AG04449 (cell line): ENCODE data around the gene DUSP6.

ENCODE experiments used
- CTCF ChIA-PET: fragments of 350-600 bp; formaldehyde crosslinking; extraction: SDS; loops from one replicate; lab custom pipeline; 2021; ENCODE audit warnings: antibody characterized with exemption; lab: Yijun Ruan, JAX
- POLR2A ChIA-PET: fragments of 400-600, 350-600 bp; formaldehyde crosslinking; extraction: SDS; loops from one replicate; lab custom pipeline; 2020; ENCODE audit warnings: antibody characterized with exemption, inconsistent platforms; lab: Yijun Ruan, JAX
- DNase-seq: peaks from one replicate; pipeline ENCODE4 v3.0.0-alpha.2; 2010; ENCODE audit warnings: low read depth, low spot score
- H3K4me3 ChIP-seq: 2 replicates; pipeline ENCODE4 v1.5.1; 2011; ENCODE audit warnings: low read depth, mild to moderate bottlenecking, control low read depth, low read length
- CTCF ChIP-seq: IDR thresholded peaks from one replicate; pipeline ENCODE4 v1.5.1; 2011; ENCODE audit warnings: mild to moderate bottlenecking, moderate library complexity, low read length, control low read depth, inconsistent platforms; ENCODE audit not compliant: insufficient read depth; ENCODE audit errors: missing control alignments

Gene DUSP6

DNA sequence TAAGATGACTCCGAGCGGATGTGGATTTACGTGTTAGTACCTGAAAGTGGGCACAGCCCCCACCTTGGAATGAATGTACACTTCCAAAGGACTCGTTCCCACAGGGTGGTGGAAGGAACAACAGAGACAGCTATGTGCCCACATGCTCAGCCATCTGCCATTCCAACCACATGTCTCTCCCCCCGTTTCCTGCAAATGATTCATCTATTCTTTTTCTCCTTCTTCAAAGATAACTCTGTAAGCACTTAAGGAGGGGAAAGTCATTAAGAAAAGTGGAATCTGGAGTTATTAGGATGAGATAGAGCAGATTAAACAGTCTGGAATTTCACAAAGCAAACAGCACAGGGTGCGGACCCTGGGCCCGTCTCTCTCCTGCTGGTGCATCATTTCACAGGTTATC, 18.5 kb upstream of the DUSP6 start:
- ChIA-PET CTCF (interaction anchor here (1.6 kb wide), 1 partner anchor 91 kb away, joined by 4 read pairs; no protein-coding TSS in a partner anchor), POLR2A (interaction anchor here (0.7 to 1.1 kb wide), 3 partner anchors 17 to 81 kb away, joined by 3 to 4 read pairs (median 4); partner anchors contain the start of gene DUSP6)
- no peak for TF ChIP-seq CTCF

DNA sequence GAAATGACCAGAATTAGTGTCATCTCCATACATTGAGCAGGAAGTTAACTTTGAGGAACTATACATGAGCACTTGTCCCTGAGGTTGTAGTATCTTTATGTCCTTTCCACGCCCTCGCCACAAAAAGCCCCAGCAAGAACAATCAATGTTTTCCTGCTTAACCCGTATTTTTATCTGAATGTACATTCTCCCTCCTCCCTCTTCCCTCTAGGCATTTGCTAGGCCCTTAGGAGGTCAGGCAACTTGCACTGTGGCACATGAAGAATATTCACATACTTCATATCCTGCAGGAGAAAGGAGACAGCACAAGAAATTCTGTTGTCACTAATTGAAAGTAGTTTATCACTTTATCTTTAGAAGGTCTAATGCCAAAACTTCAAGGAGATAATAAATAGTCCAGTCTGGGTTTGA, 18.1 kb upstream of the DUSP6 start:
- CTCF ChIA-PET: interaction anchor here (1.6 kb wide), 1 partner anchor 92 kb away, joined by 4 read pairs; no protein-coding TSS in a partner anchor
- POLR2A ChIA-PET: interaction anchor here (0.7 to 1.0 kb wide), 2 partner anchors 18 to 81 kb away, joined by 3 to 4 read pairs; partner anchors contain the start of gene DUSP6
- TF ChIP-seq CTCF: no peak
- no peak for DNase-seq
- H3K4me3 ChIP-seq: no peak overlapping the region

More for the DNA sequence above, 18.5 kb upstream of the DUSP6 start:
- H3K4me3 ChIP-seq: no peak overlapping the region
- no peak for DNase-seq

GRCh38 chr12:89369166-89369565, 16.9 kb upstream of the DUSP6 start:
- no peak for DNase-seq
- ChIA-PET POLR2A (no interaction called here), CTCF (no interaction called here)
- no peak for TF ChIP-seq CTCF
- no peak overlapping the region for H3K4me3 ChIP-seq

DNA sequence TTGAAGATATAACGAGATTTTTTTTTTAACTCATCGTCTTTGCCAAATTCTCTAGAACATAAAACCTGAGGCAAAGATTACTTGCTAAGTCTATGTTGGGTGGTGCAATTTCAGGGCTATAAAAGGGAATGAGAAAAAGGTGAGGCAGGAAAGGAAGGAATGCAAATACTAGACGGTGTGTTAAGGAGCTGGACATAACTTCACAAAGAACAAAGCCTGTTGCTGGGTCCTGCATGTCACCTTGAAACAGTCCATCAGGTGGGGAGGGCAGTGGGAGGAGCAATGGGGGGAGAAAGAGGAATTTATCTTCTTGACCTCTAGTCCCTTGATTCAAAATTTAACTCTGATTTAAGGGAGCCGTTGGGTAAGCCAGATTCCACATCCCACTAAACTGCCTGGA, 16.1 kb upstream of the DUSP6 start:
- no peak overlapping the region for H3K4me3 ChIP-seq
- ChIA-PET CTCF (no interaction called here), POLR2A (no interaction called here)
- DNase-seq: no peak
- no peak for TF ChIP-seq CTCF

DNA sequence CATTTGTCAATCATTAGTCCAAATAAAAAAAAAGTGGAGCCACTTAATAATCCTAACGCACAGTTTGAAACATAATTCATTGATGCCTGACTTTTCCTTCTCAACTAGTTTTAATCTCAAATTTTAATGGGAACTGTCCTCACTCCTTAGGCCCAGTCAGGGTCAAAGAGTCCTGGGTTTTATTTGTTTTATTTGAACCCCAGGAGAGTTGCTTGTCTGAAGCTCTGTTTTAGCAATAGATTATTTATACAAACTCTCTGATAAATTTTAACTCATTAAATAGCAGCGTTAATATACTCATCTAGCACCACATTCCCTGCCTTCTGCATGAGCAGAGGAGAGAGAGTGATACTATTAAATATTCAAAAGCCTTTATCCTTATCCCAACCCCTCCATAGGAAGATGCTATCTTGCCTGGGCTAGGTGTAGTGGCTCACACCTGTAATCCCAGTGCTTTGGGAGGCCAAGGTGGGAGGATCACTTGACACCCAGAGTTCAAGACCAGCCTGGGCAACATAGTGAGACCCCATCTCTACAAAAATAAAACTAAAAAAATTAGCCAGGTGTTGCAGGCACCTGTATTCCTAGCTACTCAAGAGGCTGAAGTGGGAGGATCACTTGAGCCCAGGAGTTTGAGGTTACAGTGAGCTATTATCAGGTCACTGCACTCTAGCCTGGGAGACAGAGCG, 14.5 kb upstream of the DUSP6 start:
- H3K4me3 ChIP-seq: no peak overlapping the region
- TF ChIP-seq CTCF: no peak
- ChIA-PET CTCF (no interaction called here), POLR2A (no interaction called here)
- DNase-seq: no peak

DNA sequence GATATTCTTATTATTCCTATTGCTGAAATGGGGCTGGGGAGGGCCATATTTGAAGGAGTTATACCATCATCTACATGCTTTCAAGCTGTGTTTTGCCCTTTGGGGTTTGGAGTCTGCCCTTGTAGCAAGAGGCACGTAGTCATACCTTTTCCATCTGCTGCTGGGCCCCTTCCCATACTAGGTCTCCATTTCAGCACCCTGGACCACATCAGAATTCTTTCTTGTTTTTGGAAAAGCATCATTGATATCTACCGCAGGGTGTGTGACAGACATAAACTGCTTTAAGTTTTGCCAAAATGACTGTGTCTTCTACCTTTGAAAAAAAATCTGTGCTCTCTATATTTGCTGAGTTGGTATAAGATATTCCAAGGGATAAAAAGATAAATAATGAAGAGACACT, 12.3 kb upstream of the DUSP6 start:
- no peak overlapping the region for H3K4me3 ChIP-seq
- CTCF ChIA-PET: no interaction called here
- POLR2A ChIA-PET: no interaction called here
- DNase-seq: no peak
- TF ChIP-seq CTCF: no peak
